ENCODE results near the gene UBQLN1.

Gene UBQLN1

GRCh38 chr9:83688921-83689320 lies 18.8 kb downstream of the UBQLN1 start:
- DNase-seq (ENCODE audit: low spot score): no peak

- DNase-seq (ENCODE audit: low spot score): no peak
These were observed 26.3 kb downstream of the UBQLN1 start for GRCh38 chr9:83681490-83681889.

- no peak for DNase-seq (ENCODE audit: low spot score)
These were observed 27.5 kb downstream of the UBQLN1 start for GRCh38 chr9:83680233-83680632.

GRCh38 chr9:83677596-83677995 lies 30.2 kb downstream of the UBQLN1 start:
- DNase-seq (ENCODE audit: low spot score): no peak

- no peak for DNase-seq (ENCODE audit: low spot score)
These were observed 32.3 kb downstream of the UBQLN1 start for GRCh38 chr9:83675466-83675865.

- DNase-seq (ENCODE audit: low spot score): no peak
These were observed 36.3 kb downstream of the UBQLN1 start for GRCh38 chr9:83671451-83671850.

GRCh38 chr9:83670381-83670780 lies 37.4 kb downstream of the UBQLN1 start:
- DNase-seq (ENCODE audit: low spot score): no peak

- DNase-seq (ENCODE audit: low spot score): no peak
These were observed 38.7 kb downstream of the UBQLN1 start for GRCh38 chr9:83669067-83669466.

- DNase-seq (ENCODE audit: low spot score): no peak
These were observed 42.1 kb downstream of the UBQLN1 start for GRCh38 chr9:83665580-83666200.

GRCh38 chr9:83662933-83663332 lies 44.8 kb downstream of the UBQLN1 start:
- DNase-seq (ENCODE audit: low spot score): no peak

GRCh38 chr9:83656952-83657351 lies 50.8 kb downstream of the UBQLN1 start:
- DNase-seq (ENCODE audit: low spot score): no peak

- DNase-seq (ENCODE audit: low spot score): no peak
These were observed 51.6 kb downstream of the UBQLN1 start for GRCh38 chr9:83656032-83656680.

GRCh38 chr9:83655433-83655832 lies 52.3 kb downstream of the UBQLN1 start:
- DNase-seq (ENCODE audit: low spot score): no peak

- DNase-seq (ENCODE audit: low spot score): no peak
These were observed 55.3 kb downstream of the UBQLN1 start for GRCh38 chr9:83652433-83652832.

GRCh38 chr9:83651558-83651957 lies 56.2 kb downstream of the UBQLN1 start:
- DNase-seq (ENCODE audit: low spot score): no peak

GRCh38 chr9:83649515-83649914 lies 58.2 kb downstream of the UBQLN1 start:
- no peak for DNase-seq (ENCODE audit: low spot score)

GRCh38 chr9:83649080-83649479 lies 58.7 kb downstream of the UBQLN1 start:
- DNase-seq (ENCODE audit: low spot score): peak; percentile 57

GRCh38 chr9:83646500-83647239 lies 61.1 kb downstream of the UBQLN1 start:
- DNase-seq (ENCODE audit: low spot score): no peak

- DNase-seq (ENCODE audit: low spot score): no peak
These were observed 65.0 kb downstream of the UBQLN1 start for GRCh38 chr9:83642793-83643192.

GRCh38 chr9:83639266-83639665 lies 68.5 kb downstream of the UBQLN1 start:
- no peak for DNase-seq (ENCODE audit: low spot score)

- no peak for DNase-seq (ENCODE audit: low spot score)
These were observed 70.4 kb downstream of the UBQLN1 start for GRCh38 chr9:83637389-83637788.

GRCh38 chr9:83636813-83637212 lies 70.9 kb downstream of the UBQLN1 start:
- no peak for DNase-seq (ENCODE audit: low spot score)

- no peak for DNase-seq (ENCODE audit: low spot score)
These were observed 74.1 kb downstream of the UBQLN1 start for GRCh38 chr9:83633676-83634075.

Measured in HuH-7.5 (cell line).